Measurements from ENCODE around the gene NCOA1. TPM values are rescaled to one million over a fixed set of nuclear protein-coding genes. Genes with fewer than 3 reads are reported as not detected.

NCOA1 gene
- total RNA-seq, 3 donors from 2014 or later = 23.9 to 36.9 (median 34.5) TPM

GRCh38 chr2:24486636-24487205 lies 4.3 kb upstream of the NCOA1 start:
- Mint-ChIP-seq H3K4me1 (ENCODE audit: low read depth) (peaks cover 21% of the 10 kb centered on the region), H3K36me3 (ENCODE audit: insufficient read depth) (no peaks in the 10 kb centered on the region), H3K4me3 (no peak overlapping the region), H3K27me3 (ENCODE audit: low read depth) (peaks cover 3% of the 10 kb centered on the region), H3K9me3 (no peaks in the 10 kb centered on the region)
- no peak for ATAC-seq
- no peak for DNase-seq

- no peaks in the 10 kb centered on the region for H3K36me3 Mint-ChIP-seq (ENCODE audit: insufficient read depth)
- H3K4me1 Mint-ChIP-seq (ENCODE audit: low read depth) = peaks cover 47% of the 10 kb centered on the region
- H3K27me3 Mint-ChIP-seq (ENCODE audit: low read depth) = no peaks in the 10 kb centered on the region
- H3K4me3 Mint-ChIP-seq = peak overlapping the region; percentile 90
- ATAC-seq = no peak
- H3K9me3 Mint-ChIP-seq = no peaks in the 10 kb centered on the region
- DNase-seq = no peak
Measured at GRCh38 chr2:24489465-24490180, 1.4 kb upstream of the NCOA1 start.

GRCh38 chr2:24490181-24490689 lies 819 bp upstream of the NCOA1 start:
- Mint-ChIP-seq H3K4me1 (ENCODE audit: low read depth) (peaks cover 49% of the 10 kb centered on the region), H3K4me3 (peak overlapping the region; percentile 90), H3K27me3 (ENCODE audit: low read depth) (no peaks in the 10 kb centered on the region), H3K36me3 (ENCODE audit: insufficient read depth) (no peaks in the 10 kb centered on the region), H3K9me3 (no peaks in the 10 kb centered on the region)
- DNase-seq = no peak
- no peak for ATAC-seq

- Mint-ChIP-seq H3K27me3 (ENCODE audit: low read depth) (no peaks in the 10 kb centered on the region), H3K36me3 (ENCODE audit: insufficient read depth) (no peaks in the 10 kb centered on the region), H3K4me3 (peak overlapping the region; percentile 80), H3K4me1 (ENCODE audit: low read depth) (peaks cover 57% of the 10 kb centered on the region), H3K9me3 (no peaks in the 10 kb centered on the region)
- peak; percentile 44 to 57 for ATAC-seq
- DNase-seq = peak; percentile 51
Measured at GRCh38 chr2:24491542-24492420, 727 bp downstream of the NCOA1 start.

- H3K27me3 Mint-ChIP-seq (ENCODE audit: low read depth) = no peaks in the 10 kb centered on the region
- peaks cover 61% of the 10 kb centered on the region for H3K4me1 Mint-ChIP-seq (ENCODE audit: low read depth)
- no peaks in the 10 kb centered on the region for H3K9me3 Mint-ChIP-seq
- no peaks in the 10 kb centered on the region for H3K36me3 Mint-ChIP-seq (ENCODE audit: insufficient read depth)
- ATAC-seq (no peak), DNase-seq (no peak)
- peak overlapping the region; percentile 80 for H3K4me3 Mint-ChIP-seq
Measured at GRCh38 chr2:24492421-24493279, 1.6 kb downstream of the NCOA1 start.

GRCh38 chr2:24493713-24494112 lies 2.7 kb downstream of the NCOA1 start:
- ATAC-seq = no peak
- peaks cover 67% of the 10 kb centered on the region for H3K4me1 Mint-ChIP-seq (ENCODE audit: low read depth)
- no peaks in the 10 kb centered on the region for H3K36me3 Mint-ChIP-seq (ENCODE audit: insufficient read depth)
- peak overlapping the region; percentile 80 for H3K4me3 Mint-ChIP-seq
- H3K27me3 Mint-ChIP-seq (ENCODE audit: low read depth) = no peaks in the 10 kb centered on the region
- H3K9me3 Mint-ChIP-seq = no peaks in the 10 kb centered on the region
- DNase-seq = no peak

GRCh38 chr2:24494410-24494809 lies 3.4 kb downstream of the NCOA1 start:
- Mint-ChIP-seq H3K4me3 (no peak overlapping the region), H3K36me3 (ENCODE audit: insufficient read depth) (no peaks in the 10 kb centered on the region), H3K9me3 (no peaks in the 10 kb centered on the region), H3K4me1 (ENCODE audit: low read depth) (peaks cover 66% of the 10 kb centered on the region), H3K27me3 (ENCODE audit: low read depth) (no peaks in the 10 kb centered on the region)
- ATAC-seq = no peak
- DNase-seq = no peak

GRCh38 chr2:24495451-24495850 lies 4.4 kb downstream of the NCOA1 start:
- no peaks in the 10 kb centered on the region for H3K9me3 Mint-ChIP-seq
- ATAC-seq = no peak

GRCh38 chr2:24496959-24497358 lies 5.9 kb downstream of the NCOA1 start:
- no peaks in the 10 kb centered on the region for H3K9me3 Mint-ChIP-seq
- ATAC-seq (no peak), DNase-seq (no peak)
- no peaks in the 10 kb centered on the region for H3K36me3 Mint-ChIP-seq (ENCODE audit: insufficient read depth)
- peaks cover 59% of the 10 kb centered on the region for H3K4me1 Mint-ChIP-seq (ENCODE audit: low read depth)
- H3K4me3 Mint-ChIP-seq = no peak overlapping the region
- H3K27me3 Mint-ChIP-seq (ENCODE audit: low read depth) = no peaks in the 10 kb centered on the region

More at GRCh38 chr2:24495451-24495850, 4.4 kb downstream of the NCOA1 start:
- Mint-ChIP-seq H3K36me3 (ENCODE audit: insufficient read depth) (no peaks in the 10 kb centered on the region), H3K4me3 (no peak overlapping the region), H3K27me3 (ENCODE audit: low read depth) (no peaks in the 10 kb centered on the region), H3K4me1 (ENCODE audit: low read depth) (peaks cover 60% of the 10 kb centered on the region)
- no peak for DNase-seq

GRCh38 chr2:24497685-24498084 lies 6.6 kb downstream of the NCOA1 start:
- H3K4me3 Mint-ChIP-seq = no peak overlapping the region
- no peak for ATAC-seq
- peaks cover 58% of the 10 kb centered on the region for H3K4me1 Mint-ChIP-seq (ENCODE audit: low read depth)
- no peaks in the 10 kb centered on the region for H3K36me3 Mint-ChIP-seq (ENCODE audit: insufficient read depth)
- H3K9me3 Mint-ChIP-seq = no peaks in the 10 kb centered on the region
- no peak for DNase-seq
- no peaks in the 10 kb centered on the region for H3K27me3 Mint-ChIP-seq (ENCODE audit: low read depth)

GRCh38 chr2:24498121-24498520 lies 7.1 kb downstream of the NCOA1 start:
- H3K9me3 Mint-ChIP-seq = no peaks in the 10 kb centered on the region
- DNase-seq (no peak), ATAC-seq (no peak)
- H3K27me3 Mint-ChIP-seq (ENCODE audit: low read depth) = no peaks in the 10 kb centered on the region
- H3K4me3 Mint-ChIP-seq = no peak overlapping the region
- peaks cover 58% of the 10 kb centered on the region for H3K4me1 Mint-ChIP-seq (ENCODE audit: low read depth)
- no peaks in the 10 kb centered on the region for H3K36me3 Mint-ChIP-seq (ENCODE audit: insufficient read depth)

- Mint-ChIP-seq H3K9me3 (no peaks in the 10 kb centered on the region), H3K4me3 (no peak overlapping the region), H3K27me3 (ENCODE audit: low read depth) (no peaks in the 10 kb centered on the region), H3K4me1 (ENCODE audit: low read depth) (peaks cover 52% of the 10 kb centered on the region), H3K36me3 (ENCODE audit: insufficient read depth) (peaks cover 3% of the 10 kb centered on the region)
- DNase-seq = no peak
- no peak for ATAC-seq
Measured at GRCh38 chr2:24501813-24502212, 10.8 kb downstream of the NCOA1 start.

- Mint-ChIP-seq H3K27me3 (ENCODE audit: low read depth) (no peaks in the 10 kb centered on the region), H3K9me3 (no peaks in the 10 kb centered on the region), H3K4me3 (no peak overlapping the region), H3K4me1 (ENCODE audit: low read depth) (peaks cover 64% of the 10 kb centered on the region), H3K36me3 (ENCODE audit: insufficient read depth) (peaks cover 3% of the 10 kb centered on the region)
- DNase-seq (no peak), ATAC-seq (no peak)
Measured at GRCh38 chr2:24505534-24506275, 14.7 kb downstream of the NCOA1 start.
